ENCODE measurements around the gene PLCG2.

- TF ChIP-seq REST (IDR thresholded peaks at IDR 0.05) (no peak), POLR2A (IDR thresholded peaks at IDR 0.05; ENCODE audit: low read length) (no peak), PBX3 (IDR thresholded peaks at IDR 0.05) (no peak), ZNF302 (CRISPR knock-in tag; IDR thresholded peaks at IDR 0.05) (no peak), CBX2 (IDR thresholded peaks at IDR 0.05; ENCODE audit: borderline replicate concordance, low read depth) (no peak)
- TF ChIP-seq, protein P1, sequence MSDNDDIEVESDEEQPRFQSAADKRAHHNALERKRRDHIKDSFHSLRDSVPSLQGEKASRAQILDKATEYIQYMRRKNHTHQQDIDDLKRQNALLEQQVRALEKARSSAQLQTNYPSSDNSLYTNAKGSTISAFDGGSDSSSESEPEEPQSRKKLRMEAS (IDR thresholded peaks at IDR 0.05), result no peak
- TF ChIP-seq, protein P2, sequence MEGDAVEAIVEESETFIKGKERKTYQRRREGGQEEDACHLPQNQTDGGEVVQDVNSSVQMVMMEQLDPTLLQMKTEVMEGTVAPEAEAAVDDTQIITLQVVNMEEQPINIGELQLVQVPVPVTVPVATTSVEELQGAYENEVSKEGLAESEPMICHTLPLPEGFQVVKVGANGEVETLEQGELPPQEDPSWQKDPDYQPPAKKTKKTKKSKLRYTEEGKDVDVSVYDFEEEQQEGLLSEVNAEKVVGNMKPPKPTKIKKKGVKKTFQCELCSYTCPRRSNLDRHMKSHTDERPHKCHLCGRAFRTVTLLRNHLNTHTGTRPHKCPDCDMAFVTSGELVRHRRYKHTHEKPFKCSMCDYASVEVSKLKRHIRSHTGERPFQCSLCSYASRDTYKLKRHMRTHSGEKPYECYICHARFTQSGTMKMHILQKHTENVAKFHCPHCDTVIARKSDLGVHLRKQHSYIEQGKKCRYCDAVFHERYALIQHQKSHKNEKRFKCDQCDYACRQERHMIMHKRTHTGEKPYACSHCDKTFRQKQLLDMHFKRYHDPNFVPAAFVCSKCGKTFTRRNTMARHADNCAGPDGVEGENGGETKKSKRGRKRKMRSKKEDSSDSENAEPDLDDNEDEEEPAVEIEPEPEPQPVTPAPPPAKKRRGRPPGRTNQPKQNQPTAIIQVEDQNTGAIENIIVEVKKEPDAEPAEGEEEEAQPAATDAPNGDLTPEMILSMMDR (IDR thresholded peaks at IDR 0.05), result no peak
Measured at GRCh38 chr16:82008957-82009592, 230.0 kb downstream of the PLCG2 start.
